ENCODE measurements around the gene CSK. TPM values are rescaled to one million over a fixed set of nuclear protein-coding genes. Genes with fewer than 3 reads are reported as not detected.
"Not testable (repeated sequence)": the region's sequence is repeated elsewhere in the genome, so short reads cannot be mapped to it uniquely, and the experiment has no call there.

CSK gene
- total RNA-seq, 1 experiment from 2014 or later = 22.2 TPM

DNA sequence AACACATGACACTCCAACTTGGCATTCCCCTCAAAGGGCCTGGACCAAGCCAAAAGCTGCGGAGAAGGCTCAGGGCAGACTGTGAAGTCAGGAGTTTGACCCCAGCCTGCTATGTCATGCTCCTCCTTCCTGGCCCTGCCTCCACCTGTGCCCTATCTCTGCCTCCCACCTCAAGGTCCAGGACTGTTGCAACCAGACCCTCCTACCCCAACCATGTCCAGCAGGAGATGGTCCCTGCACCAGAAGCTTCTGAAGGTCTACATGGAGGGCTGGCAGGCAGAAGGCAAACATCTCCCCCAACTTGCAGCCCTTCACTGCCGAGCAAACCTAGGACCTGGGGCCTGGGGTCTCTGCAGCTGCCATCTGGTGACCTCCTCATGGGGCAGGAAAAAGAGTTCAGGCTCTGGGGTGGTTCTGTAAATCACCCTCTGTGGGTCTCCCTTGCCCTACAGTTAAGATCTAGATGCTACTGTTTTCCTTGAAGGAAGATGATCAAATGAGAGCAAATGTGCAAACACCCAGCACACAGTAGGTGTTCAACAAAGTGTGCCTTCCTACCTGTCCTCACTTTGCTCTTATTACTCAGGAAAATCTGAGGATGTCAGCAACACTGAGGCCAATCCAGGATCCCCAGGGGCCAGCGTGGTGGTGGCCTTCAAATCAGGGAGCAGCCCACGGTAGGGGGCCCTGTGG, 11.5 kb upstream of the CSK start:
- DNase-seq (ENCODE audit: low read depth) = no peak

DNA sequence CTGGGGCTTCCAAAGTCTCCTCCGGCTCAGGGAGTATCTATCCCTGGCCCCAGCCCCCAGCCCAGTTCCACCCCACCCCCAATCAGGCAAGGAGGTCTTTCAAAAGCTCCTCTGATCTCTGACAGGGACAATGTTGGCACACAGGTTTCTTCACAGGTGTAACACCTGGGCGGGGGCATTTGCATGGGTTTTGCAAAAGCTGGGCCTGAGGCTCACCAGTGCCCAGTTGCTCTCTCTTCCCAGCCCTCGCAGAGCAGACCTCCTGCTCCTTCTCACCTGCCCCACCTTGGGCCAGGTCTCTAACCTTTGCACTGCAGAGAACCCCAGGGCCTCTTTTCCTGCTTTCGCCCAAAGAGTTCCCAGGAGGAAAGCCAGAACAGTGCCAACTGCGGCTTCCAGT, 8.6 kb upstream of the CSK start:
- DNase-seq (ENCODE audit: low read depth) = no peak

DNA sequence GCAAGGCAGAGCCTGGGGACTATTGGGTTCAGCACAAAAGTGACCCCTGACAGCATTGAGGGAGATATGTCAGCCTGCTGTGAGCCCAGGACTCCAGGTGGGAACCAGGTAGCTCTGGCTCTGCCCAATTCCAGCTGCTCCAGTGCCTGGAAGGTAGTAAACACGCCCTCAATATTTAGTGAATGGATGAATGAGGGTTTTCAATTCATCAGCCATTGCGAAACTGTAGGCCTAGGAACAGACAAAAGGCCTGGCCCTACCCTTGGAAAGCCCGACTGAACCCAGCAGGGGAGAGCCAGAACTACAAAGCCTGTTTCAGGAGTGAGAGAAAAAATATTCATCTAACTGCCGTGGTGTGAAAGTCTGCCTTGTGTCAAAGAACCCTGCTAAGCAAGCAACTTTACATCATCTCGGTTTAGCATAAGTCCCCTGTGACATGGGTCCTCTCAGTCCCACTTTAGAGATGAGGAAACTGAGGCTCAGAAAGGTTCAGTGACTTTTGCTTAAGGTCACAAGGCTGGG, 8.1 kb upstream of the CSK start:
- no peak for DNase-seq (ENCODE audit: low read depth)

DNA sequence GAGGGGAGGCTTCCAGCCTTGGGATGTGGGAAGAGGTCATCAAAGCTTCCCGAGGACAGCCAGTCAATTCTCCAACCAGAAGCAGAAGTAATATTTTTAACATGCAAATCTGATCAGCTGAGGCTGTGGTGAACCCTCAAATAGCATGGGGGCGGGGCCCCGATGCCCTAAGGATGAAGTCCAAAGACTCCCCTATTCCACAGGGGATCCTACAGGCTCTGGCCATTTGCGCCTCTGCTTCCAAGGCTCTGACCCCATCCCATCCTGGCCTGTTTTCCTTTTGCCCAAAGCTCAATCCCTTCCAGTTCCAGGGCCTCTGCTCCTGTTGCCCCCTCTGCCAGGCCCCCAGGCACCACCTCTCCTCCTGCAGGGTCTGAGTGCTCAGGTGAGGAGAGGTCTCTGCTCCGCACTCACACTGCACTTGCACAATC, 6.7 kb upstream of the CSK start:
- no peak for DNase-seq (ENCODE audit: low read depth)

DNA sequence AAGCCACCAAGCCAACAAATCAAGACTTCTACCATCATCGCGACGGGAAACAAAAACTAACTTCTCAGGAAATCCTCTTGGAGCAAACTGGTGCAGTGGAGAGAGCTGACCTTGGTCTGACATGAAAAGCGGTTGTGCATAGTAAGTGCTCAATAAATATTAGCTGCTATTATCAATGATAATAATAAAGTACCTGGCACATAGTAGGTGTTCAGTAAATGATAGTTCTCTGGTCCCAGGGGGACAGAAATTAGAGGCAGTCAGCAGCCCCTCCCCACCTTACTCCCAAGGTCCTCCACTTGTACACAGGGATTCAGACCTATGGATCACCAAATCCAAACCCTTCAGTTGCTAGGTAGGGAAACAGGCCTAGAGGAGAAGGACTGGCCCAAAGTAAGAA, 6.0 kb upstream of the CSK start:
- DNase-seq (ENCODE audit: low read depth) = no peak

DNA sequence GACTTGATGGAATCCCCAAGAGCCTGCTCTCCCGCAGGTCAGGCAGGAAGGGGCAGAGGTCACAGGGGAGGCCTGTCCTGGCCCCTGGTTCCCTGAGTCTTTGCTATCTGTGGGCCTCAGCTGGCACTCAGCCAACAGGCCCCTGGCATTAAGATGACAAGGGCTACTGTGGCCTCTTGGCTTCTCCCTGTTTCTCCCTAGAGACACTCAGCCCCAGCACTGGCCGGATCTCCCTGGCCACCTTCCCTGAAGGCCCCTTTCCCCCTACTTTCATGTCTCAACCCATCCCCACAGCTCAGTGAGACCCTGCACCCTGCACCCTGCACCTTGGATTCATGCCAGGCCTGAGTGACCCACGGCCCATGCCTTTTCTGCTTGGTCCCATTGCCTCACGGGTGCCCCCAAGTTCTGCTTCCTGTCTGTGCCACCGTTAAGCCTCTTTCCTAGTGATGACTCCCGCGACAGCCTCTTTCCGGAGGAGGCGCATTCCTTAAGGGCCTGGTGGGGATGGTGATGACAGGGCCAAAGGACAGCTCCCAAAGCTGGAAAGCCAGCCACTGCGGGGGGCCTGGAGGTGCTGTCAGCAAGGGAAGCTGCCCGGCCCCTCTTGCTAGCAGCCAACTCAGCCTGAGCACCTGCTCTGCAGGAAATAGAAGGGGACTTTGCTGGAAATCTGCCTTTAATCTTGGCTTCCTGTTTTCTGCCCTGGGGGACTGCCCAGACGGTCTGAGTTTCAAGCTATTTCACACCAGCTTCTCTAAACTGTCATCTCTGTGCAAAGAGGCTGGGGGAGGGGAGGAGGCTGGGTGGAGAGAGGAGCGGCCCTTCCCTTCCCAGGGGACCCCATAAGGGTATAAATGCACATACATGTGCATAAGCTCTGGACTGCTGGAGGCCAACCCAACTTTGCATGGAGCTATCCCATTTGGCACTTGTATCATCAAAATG, 4.8 kb upstream of the CSK start:
- no peak for DNase-seq (ENCODE audit: low read depth)

DNA sequence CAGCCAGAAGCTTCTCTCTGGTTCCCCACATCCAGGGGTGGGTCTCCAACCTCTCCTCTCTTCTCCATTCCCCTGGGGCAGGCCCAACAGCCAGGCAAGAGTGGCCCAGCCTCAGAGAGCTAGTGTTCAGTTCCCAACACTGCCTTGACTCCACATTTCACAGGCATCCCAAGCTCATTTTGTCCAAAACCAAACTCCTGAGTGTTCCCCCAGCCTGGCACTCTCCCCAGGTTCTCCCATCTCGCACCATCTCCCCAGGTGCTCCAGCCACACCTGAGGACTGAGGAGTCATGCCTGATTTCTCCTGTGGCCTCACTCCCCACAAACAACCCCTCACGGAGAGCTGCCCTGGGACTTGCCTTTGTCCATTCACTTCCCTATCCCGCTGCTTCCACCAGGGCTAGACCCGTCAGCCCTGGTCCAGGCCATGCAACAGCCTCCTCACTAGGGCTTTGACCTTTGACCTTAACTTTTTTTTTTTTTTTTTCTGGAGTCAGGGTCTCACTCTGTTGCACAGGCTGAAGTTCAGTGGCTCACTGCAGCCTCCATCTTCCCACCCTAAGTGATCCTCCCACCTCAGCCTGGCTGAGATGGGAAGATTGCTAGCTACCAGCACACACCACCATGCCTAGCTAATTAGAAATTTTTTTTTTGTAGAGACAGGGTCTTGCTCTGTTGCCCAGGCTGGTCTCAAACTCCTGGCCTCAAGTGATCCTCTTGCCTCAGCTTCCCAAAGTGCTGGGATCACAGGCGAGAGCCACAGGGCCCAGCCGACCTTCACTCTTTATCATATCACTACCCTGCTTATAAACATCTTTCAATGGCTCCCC, 3.9 kb upstream of the CSK start:
- no peak for DNase-seq (ENCODE audit: low read depth)

DNA sequence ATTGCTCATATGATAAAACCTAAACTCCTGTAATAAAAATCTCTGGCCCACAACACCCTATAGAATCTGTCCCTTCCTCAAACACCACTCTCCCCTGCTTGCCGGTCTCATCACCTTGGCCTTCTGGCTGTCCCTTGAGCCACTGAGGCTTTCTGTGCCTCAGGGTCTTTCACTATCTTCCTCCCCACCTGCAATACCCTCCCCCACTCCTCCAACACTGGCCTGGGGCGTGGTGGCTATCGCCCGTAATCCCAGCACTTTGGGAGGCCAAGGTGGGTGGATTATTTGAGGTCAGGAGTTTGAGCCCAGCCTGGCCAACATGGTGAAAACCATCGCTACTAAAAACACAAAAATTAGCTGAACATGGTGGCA, 3.3 kb upstream of the CSK start:
- no peak for DNase-seq (ENCODE audit: low read depth)

DNA sequence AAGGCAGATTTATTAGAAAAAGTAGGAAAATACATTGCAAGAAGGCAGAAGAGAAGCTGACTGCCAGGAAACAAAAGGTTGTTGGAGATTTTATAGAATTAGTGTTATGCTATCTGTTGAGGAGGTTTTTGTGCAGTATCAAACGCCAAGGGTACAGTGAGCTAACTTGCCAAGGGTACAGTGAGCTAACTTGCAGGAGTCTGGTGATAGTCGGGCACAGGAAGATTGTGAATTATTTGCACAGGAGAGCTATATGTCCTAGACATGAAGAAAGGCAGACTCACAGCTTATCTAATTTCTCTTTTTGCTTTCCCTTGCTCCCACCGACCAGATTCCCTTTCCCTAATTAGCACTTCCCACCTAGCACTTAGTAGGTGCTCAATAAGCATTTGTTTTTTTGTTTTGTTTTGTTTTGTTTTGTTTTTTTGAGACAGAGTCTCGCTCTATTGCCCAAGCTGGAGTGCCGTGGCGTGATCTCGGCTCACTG, 2.7 kb upstream of the CSK start:
- no peak for DNase-seq (ENCODE audit: low read depth)

DNA sequence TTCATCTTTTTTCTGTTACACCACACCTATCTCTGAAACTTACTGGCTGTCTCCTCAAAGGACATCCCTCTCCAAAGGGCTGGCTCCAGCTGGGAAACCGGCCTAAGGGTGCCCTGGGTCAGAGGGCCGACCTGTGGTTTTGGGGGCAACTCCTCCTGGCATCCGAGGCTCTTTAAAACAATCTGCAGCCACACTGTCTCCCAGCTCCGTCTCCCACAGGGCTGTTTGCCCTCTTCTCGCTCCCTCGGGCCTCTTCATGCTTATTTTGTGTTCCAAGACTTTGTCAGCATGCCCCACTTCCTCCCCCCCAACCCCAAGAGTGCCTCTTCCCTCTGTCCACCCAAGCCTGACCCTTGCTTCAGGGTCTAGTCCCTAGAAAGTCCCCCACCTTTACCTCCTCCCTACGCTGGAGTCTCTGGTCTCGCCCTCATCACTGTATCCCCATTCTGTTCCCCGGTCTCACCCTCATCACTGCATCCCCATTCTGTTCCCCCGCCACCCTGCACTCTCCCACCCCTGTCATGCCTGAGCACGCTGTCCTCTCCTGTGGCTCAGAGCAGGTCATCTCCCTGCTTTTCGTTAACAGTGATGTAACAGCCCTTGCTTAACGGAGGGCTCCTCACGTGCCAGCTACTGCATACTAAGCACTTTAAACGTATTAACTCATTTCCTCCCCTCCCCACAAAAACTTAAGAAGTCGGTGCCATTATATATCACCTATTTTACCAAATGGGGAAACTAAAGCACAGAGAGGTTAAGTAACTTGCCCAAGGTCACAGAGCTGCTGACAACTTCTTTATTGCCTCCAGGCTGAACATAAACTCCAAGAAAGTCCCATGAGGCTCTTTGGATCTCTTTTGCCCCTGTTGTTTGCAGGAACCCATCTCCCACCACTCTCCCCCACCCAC, 1.1 kb upstream of the CSK start:
- no peak for DNase-seq (ENCODE audit: low read depth)

DNA sequence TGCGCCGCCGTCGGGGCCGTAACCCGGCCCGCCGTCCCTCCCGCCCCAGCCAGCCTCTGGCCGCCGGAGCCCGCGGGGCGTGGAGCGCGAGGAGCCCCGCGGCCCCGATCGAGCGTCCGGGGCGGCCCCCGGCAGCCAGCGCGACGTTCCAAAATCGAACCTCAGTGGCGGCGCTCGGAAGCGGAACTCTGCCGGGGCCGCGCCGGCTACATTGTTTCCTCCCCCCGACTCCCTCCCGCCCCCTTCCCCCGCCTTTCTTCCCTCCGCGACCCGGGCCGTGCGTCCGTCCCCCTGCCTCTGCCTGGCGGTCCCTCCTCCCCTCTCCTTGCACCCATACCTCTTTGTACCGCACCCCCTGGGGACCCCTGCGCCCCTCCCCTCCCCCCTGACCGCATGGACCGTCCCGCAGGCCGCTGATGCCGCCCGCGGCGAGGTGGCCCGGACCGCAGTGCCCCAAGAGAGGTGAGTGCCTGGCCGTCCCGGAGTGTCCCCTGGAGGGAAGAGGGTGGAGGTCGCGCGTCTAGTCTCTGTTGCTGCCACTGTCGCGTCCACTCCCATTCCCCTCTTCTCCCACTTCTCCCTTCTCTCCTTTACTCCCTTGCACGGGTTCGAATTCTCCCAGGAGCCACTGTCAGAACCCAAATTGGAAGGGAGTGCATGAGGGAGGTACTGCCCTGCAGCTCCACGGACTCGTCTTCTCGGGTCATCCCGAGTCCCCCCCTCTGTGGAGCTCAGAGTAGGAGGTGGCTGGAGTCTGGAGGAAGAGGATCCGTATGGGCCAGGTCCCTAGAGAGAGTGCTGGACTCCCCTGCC, 585 bp downstream of the CSK start:
- no peak for DNase-seq (ENCODE audit: low read depth)

DNA sequence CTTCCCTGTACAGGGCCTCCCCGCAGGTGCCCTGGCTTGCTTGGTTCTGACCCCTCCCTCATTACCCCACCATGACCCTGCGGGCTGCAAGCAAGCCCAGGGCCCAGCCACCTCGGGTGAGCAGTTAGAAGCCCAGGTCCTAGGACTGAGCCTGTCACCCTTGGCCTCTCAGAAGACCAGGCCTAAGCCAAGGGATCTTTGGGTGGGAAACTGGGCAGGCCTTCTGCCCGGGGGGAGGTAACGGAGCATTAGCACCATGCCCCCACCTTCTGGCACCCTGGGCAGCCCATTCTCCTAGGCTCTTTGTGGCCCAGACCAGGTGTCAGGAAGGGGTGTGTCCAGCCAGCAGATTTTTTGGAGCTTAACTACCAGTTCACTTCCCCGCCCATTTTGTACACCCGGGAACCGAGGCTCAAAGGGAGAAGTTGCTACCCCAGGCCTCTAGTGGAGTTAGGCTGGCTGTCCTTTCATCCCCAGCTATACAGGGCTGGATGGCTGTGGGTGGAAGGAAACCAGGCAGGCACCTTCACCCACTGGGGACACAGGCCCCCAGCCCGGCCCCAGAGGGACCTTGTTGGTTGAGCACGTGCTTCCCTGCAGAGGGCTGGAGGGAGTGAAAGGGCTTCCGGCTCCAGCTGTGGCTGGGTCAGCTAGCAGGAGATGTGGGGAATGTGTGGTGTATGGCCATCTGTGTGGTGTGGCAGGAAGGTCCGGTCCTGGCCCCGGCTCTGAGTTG, 1.4 kb downstream of the CSK start:
- peak; percentile 31 for DNase-seq (ENCODE audit: low read depth)

DNA sequence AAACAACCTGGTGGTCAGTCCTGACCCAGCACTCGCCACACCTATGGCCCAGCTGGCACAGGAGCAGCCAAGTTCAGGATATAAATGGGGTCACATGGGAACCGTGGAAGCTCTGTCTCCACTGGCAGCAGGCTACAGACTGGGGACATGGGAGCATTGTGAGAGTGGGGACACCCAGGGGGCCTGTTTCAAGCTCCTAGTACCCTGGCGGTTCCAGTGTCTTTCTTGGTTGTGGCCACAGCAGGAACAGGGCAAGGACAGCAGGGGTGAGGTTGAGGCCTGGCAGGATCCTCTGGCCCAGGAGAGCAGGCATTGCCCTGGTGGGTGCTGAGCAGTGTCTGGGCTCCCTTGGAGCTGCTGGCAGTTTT, 1.9 kb downstream of the CSK start:
- no peak for DNase-seq (ENCODE audit: low read depth)

DNA sequence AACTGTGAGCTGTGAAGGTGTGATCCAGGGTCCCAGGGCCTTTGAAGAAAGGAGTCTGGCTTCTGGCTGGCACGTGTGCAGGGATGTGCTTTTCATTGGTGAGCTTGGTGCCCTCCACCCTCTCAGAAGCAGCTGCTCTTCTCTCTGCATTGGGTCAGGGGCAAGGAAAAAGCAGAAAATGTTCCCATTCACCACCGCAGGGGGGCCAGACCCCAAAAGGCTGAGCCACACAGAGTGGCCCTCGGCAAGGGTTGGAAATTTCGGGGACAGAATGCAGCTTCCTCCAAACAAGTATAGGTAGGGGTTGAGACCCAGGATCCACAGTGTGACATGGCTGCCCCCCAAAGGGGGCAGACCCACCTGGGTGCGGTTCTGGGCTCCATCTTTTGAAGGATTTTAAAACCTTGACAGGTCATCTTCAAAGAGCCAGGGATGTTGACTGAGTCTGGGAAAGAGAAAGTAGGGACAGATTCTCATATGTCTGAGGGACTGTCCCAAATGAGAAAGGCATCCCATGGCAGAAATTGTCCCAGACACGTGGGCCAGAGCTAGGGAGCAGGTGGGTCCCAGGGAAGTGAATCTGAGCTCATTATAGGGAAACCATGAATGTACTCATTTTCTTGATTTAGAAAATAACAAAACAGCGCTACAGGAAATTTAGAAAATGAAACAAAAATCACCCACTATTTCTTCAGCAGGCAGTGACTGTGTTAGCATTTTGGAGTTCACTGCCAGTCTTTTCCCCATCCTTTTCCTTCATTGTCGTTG, 2.7 kb downstream of the CSK start:
- DNase-seq (ENCODE audit: low read depth) = no peak

DNA sequence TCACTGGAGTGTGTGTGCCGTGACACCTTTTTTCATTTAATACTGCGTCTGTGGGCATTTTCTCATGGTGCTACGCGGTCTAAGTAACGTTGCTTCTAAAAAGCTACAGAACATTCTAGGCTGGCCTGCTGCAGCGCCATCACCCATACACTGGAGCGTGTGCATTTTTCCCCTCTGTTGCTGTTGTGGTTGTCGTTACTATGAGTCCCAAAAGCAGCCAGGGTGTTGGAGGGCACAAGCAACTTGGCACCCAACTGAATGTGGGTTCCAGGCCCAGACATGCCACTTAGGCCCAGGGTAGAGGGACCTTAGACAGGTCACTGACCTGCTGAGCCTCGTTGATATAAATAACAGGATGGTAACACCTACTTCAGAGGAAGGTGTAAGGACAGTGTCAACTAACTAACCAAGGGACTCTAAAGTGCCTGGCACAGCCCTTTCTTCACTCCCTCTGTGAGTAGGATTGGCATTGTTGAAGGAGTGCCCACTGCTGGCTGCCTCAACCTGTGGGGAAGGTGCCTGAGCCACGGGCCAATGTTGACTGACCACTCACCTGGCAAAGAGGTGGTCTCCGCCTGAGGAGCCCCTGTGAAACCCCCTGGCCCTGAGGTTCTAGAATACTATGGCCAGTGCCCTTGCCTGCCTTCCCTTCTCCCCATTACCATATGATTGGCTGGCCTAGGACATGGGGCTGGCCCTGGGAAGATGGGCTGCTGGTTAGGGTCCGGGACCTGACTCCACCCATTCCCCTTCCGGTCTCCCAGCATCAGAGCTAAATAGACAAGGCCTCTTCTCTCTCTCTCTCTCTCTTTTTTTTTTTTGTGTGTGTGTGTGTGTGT, 3.5 kb downstream of the CSK start:
- no peak for DNase-seq (ENCODE audit: low read depth)

DNA sequence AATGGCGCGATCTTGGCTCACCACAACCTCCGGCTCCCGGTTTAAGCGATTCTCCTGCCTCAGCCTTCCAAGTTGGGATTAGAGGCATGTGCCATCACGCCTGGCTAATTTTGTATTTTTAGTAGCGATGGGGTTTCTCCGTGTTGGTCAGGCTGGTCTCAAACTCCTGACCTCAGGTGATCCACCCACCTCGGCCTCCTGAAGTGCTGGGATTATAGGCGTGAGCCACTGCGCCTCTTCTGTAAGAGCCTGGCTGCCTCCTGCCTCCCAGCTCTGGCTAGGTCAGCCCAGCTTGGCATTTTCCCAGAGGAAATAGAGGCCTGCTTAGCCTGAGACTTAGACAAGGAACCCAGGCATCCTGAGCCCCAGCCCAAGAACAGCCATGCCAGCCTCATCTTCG, 4.2 kb downstream of the CSK start:
- not testable (repeated sequence) for DNase-seq (ENCODE audit: low read depth)

DNA sequence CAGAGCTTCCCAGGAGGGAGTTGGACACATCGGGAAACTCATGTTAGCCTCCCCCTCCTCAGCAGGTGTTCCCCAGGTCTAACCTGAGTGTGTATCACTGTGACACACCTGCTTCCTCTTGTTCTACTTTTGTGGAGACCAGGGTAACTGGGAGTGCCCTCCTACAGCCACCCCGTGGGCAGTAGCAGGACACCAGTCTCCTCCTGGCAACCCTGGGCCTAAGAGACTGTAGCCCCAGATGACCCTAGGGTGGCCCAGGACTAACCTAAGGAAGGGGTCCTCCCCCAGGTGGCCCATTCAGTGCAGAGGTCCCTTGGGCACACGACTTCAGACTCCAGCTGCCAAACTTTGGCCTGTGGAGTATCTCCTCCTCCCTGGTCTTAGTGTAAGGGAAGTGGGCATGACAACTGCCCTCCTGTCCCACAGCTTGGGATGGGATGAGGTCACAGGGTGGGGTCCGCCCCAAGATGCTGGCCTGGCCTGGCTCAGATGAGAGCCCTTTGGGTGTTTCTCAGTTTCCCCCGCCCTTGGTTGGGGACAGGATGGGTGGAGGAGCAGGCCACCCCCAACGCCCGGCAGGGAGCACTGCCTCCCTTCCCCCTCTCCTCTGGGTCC, 4.8 kb downstream of the CSK start:
- no peak for DNase-seq (ENCODE audit: low read depth)
